GM19455 (cell line): ENCODE data around the gene ABI1.

Experiments
- ATAC-seq: cut with Tn5 transposase; IDR thresholded peaks from one replicate; pipeline ENCODE4 v1.9.1; 2021; ENCODE audit not compliant: unreplicated experiment

ABI1 gene

GRCh38 chr10:26776258-26776657 is 84.5 kb downstream of the ABI1 start:
- no peak for ATAC-seq

- no peak for ATAC-seq
Observed at GRCh38 chr10:26773633-26774032, 87.1 kb downstream of the ABI1 start.

GRCh38 chr10:26770069-26770468 is 90.7 kb downstream of the ABI1 start:
- no peak for ATAC-seq

- no peak for ATAC-seq
Observed at GRCh38 chr10:26765549-26765948, 95.2 kb downstream of the ABI1 start.

GRCh38 chr10:26759008-26759407 is 101.8 kb downstream of the ABI1 start:
- no peak for ATAC-seq

GRCh38 chr10:26755443-26755903 is 105.3 kb downstream of the ABI1 start:
- ATAC-seq, result peak; percentile 96

- ATAC-seq, result no peak
Observed at GRCh38 chr10:26746061-26746460, 114.7 kb downstream of the ABI1 start.

GRCh38 chr10:26743841-26744240 is 116.9 kb downstream of the ABI1 start:
- no peak for ATAC-seq

GRCh38 chr10:26743091-26743490 is 117.7 kb downstream of the ABI1 start:
- ATAC-seq, result no peak

- ATAC-seq, result no peak
Observed at GRCh38 chr10:26741368-26741767, 119.4 kb downstream of the ABI1 start.

GRCh38 chr10:26739071-26739631 is 121.6 kb downstream of the ABI1 start:
- peak; percentile 36 for ATAC-seq

- no peak for ATAC-seq
Observed at GRCh38 chr10:26738301-26738911, 122.4 kb downstream of the ABI1 start.

- ATAC-seq, result peak; percentile 71
Observed at GRCh38 chr10:26737730-26738129, 123.0 kb downstream of the ABI1 start.

GRCh38 chr10:26735435-26735834 is 125.3 kb downstream of the ABI1 start:
- no peak for ATAC-seq

GRCh38 chr10:26733750-26734568 is 126.8 kb downstream of the ABI1 start:
- ATAC-seq, result no peak

- ATAC-seq, result no peak
Observed at GRCh38 chr10:26730552-26730951, 130.2 kb downstream of the ABI1 start.

GRCh38 chr10:26729395-26729794 is 131.4 kb downstream of the ABI1 start:
- no peak for ATAC-seq

- ATAC-seq, result no peak
Observed at GRCh38 chr10:26728957-26729356, 131.8 kb downstream of the ABI1 start.

GRCh38 chr10:26727005-26727404 is 133.8 kb downstream of the ABI1 start:
- no peak for ATAC-seq

GRCh38 chr10:26725837-26726727 is 134.7 kb downstream of the ABI1 start:
- ATAC-seq, result no peak

- no peak for ATAC-seq
Observed at GRCh38 chr10:26723016-26723415, 137.7 kb downstream of the ABI1 start.
